K562 treated with DMSO at 1 percent for 48 hours (cell line): ENCODE data around the gene THEMIS2. TPM values are rescaled to one million over a fixed set of nuclear protein-coding genes. Genes with fewer than 3 reads are reported as not detected.

Experiments used
- total RNA-seq: library from RNA; unstranded; fragments of 300-600 nt; gene quantifications from 2 replicates; pipeline ENCODE4 v1.2.3, GENCODE V29; 2022; ENCODE audit warnings: low replicate concordance; ENCODE audit errors: extremely low read depth

THEMIS2 gene
- total RNA-seq, result not detected in 2 replicates

DNA sequence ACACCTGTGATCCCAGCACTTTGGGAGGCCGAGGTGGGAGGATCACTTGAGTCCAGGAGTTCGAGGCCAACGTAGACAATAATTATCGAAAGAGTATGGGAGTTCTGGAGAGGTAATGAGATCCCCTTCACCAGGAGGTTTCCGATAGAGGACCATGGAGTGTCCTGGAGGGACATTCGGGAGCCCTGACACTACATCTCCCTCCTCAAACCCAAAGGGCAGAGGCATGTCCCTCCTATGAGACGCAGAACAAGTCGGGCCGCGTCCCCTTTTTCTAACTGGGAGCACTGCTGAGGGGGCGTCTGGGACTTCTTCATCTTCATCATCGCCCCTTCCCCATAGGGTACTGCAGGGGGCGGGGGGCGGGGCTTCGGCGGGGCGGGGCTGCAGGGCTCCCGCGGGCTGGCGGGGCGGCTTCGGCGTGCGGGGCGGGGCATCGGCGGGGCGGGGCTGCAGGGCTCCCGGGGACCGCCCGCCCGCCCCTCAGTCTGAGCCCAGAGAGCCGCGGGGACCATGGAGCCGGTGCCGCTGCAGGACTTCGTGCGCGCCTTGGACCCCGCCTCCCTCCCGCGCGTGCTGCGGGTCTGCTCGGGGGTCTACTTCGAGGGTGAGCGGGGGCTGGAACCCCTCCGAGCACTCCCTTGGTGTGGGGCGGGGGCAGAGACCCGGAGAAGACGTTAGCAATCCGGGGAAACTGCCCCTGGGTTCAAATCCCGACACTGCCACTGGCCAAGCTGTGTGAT, at the start of gene THEMIS2:
THEMIS2 (plus strand) TSS at position 486 of the 743 bp plus-strand sequence; CDS start at position 514, 28 bp downstream.

DNA sequence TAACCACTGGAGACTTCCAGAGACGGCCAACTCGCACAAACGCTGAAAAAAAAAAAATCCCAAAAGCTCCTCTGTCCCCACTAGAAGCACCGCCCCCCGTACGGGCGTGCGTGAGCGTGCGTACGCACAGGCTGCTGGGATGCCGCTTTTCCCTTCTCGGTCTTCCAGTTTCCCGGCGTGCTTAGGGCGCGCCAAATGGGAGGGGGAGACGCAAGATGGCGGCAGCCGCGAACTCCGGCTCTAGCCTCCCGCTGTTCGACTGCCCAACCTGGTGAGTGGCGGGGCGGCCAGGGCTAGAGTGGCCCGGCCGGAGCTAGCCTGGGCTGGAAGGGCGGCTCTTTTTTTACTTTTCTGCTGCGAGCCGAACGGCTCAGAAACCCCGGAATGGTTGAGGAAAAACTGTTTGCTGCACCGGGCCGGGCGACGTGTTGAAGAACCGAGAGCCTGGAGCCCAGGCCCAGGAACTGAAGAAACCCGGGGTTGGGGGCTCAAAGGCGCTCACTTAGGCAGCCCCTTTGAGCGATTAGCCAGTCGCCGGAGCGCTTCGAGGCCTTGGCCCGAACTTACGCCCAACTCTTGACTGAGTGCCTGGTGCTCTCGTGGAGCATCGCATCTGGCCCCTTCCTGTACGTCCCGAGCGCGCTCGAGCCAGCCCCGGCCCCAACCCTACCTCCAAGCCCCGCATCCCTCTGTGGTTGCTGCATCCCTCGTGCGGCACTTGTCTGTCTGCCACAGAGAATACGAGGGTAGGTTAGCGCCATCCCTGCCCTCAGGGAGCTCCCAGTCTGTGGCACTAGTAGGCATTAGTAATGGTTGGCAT, 41.5 kb upstream of the THEMIS2 start, which contains the start of gene PPP1R8:
PPP1R8 (plus strand) TSS at position 162 of the 820 bp plus-strand sequence; CDS start at position 216, 54 bp downstream.

DNA sequence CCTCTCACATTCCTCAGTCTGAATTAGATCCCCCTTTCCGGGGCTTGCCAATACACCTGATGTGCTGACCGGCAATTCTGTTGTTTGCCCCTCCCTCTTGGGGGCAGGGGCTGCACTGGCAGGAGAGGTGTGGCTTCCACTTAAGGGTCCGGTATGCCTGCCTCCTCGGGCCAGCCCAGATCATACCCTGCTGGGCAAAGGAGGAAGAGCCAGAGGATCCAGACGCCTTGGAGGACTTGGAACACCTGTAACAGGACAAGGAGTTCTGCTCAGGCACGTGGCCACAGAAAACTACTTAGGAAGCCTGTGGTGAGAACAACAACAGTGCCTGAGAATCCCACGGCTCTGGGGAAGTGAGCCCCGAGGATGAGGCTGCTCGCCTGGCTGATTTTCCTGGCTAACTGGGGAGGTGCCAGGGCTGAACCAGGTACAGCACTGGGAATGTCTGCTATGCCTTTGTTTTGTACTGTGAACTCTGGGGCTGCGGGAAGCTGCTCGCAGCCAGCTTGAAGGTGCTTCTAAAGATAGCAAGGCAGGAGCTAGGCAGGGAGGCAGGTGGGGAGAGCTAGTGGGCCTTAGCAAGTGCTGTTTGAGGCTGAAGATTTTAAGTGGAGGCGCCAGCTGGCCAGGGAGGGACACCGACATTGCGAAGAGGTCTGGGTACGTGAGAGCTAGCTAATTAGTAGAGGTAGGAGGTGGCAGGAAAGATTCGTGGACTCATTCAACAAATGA, 62.6 kb downstream of the THEMIS2 start, which contains the start of gene SMPDL3B:
SMPDL3B (plus strand) TSS at position 183 of the 732 bp plus-strand sequence; CDS start at position 367, 184 bp downstream.

Other genes with a start within 250 kb of the THEMIS2 start
- gene FGR, start 237.4 kb upstream of the THEMIS2 start, total RNA-seq, result not detected in 2 replicates
- gene IFI6, start 200.4 kb upstream of the THEMIS2 start, total RNA-seq, result not detected in 2 replicates
- gene FAM76A, start 146.6 kb upstream of the THEMIS2 start, total RNA-seq, result not detected in 2 replicates
- not detected in 2 replicates for gene STX12, start 99.3 kb upstream of the THEMIS2 start, total RNA-seq
- gene PPP1R8, start 41.8 kb upstream of the THEMIS2 start, total RNA-seq, result not detected in 2 replicates
- not detected in 2 replicates for gene RPA2, start 42.0 kb downstream of the THEMIS2 start, total RNA-seq
- gene SMPDL3B, start 62.5 kb downstream of the THEMIS2 start, total RNA-seq, result not detected in 2 replicates
- gene XKR8, start 87.4 kb downstream of the THEMIS2 start, total RNA-seq, result not detected in 2 replicates
- gene EYA3, start 216.1 kb downstream of the THEMIS2 start, total RNA-seq, result not detected in 2 replicates